IgD-negative memory B cell (primary cell): Measurements from ENCODE around the gene PLCH2. TPM values are rescaled to one million over a fixed set of nuclear protein-coding genes. Genes with fewer than 3 reads are reported as not detected.
A peak's percentile ranks its signal among the peaks of the same experiment; 100 is the strongest.

Experiments used
- H3K27ac Mint-ChIP-seq, 3 donors: one replicate each; pipeline ENCODE4 v1.8.0; 2020 to 2022; ENCODE audit warnings: mild to moderate bottlenecking in 3 of 3, mixed read lengths in 3 of 3, moderate library complexity in 1 of 3
- H3K27me3 Mint-ChIP-seq: one replicate; pipeline ENCODE4 v1.8.0; 2021; ENCODE audit warnings: mixed read lengths
- H3K36me3 Mint-ChIP-seq: one replicate; pipeline ENCODE4 v1.8.0; 2020; ENCODE audit warnings: mild to moderate bottlenecking, mixed read lengths
- H3K4me1 Mint-ChIP-seq, 3 donors: one replicate each; pipeline ENCODE4 v1.8.0; 2020 to 2022; ENCODE audit warnings: mixed read lengths in 3 of 3, mild to moderate bottlenecking in 1 of 3
- H3K4me3 Mint-ChIP-seq, 4 donors: one replicate each; pipeline ENCODE4 v1.8.0; 2020 to 2022; ENCODE audit warnings: mild to moderate bottlenecking in 4 of 4, mixed read lengths in 4 of 4, moderate library complexity in 3 of 4
- H3K9me3 Mint-ChIP-seq, 3 donors: one replicate each; pipeline ENCODE4 v1.8.0; 2020 to 2021; ENCODE audit warnings: mixed read lengths in 3 of 3, mild to moderate bottlenecking in 1 of 3
- polyA plus RNA-seq: library from polyadenylated mRNA; unstranded; fragments of 300-500 nt; fragmentation: Illumina TruSeq; gene quantifications from one replicate; pipeline ENCODE4 v1.2.3, GENCODE V29; 2021

PLCH2 gene
- polyA plus RNA-seq, 1 donor from 2014 or later = 0.66 TPM

GRCh38 chr1:2488688-2489087 lies 12.6 kb downstream of the PLCH2 start:
- H3K4me3 Mint-ChIP-seq = no peak overlapping the region
- H3K27ac Mint-ChIP-seq = no peak overlapping the region
- peaks cover 2% of the 10 kb centered on the region for H3K36me3 Mint-ChIP-seq

DNA sequence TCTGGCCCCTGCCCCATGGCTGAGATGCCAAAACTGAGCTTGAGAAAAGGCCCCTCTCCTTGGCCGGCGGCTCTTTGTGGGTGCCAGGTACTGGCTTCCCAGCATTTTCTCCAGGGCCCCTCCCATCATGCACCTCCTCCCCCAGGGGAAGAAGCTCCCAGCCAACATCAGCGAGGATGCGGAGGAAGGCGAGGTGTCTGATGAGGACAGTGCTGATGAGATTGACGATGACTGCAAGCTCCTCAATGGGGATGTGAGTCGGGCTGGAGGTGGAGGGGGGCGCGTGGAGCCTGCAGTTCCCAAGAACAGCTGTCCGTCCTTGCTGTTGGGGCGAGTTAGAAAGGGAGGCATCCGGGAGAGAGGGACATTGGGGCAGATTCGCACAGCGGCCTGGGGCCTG lies 13.5 kb downstream of the PLCH2 start:
- Mint-ChIP-seq H3K4me1 (peaks cover 7 to 15% (median 9%) of the 10 kb centered on the region in 3 donors), H3K36me3 (peaks cover 2% of the 10 kb centered on the region), H3K4me3 (no peak overlapping the region), H3K27me3 (no peaks in the 10 kb centered on the region), H3K27ac (no peak overlapping the region), H3K9me3 (peaks cover 0 to 16% (median 10%) of the 10 kb centered on the region in 3 donors)

More at GRCh38 chr1:2488688-2489087, 12.6 kb downstream of the PLCH2 start:
- Mint-ChIP-seq H3K27me3 (no peaks in the 10 kb centered on the region), H3K9me3 (peaks cover 0 to 16% (median 10%) of the 10 kb centered on the region in 3 donors), H3K4me1 (peaks cover 0 to 8% (median 5%) of the 10 kb centered on the region in 3 donors)

DNA sequence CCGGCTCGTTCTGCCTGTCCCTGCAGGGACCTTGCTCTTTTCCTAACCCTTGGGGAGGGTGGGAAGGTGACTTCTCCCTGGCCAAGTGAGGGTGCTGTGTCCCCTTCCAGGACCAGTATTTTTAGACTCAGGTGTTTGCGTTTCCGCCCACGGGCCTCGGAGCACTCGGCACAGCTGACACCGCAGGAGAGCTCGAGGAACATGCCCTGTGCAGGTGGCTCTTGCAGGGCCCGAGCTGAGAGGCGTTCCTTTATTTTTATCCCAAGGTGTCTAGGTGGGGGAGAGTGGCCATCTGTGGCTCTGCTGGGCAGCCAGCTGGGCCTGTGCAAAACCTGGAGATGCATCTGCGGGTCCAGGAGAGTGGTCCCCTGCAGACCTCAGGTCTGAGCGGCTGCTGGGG lies 16.0 kb downstream of the PLCH2 start:
- Mint-ChIP-seq H3K9me3 (peaks cover 0 to 16% (median 10%) of the 10 kb centered on the region in 3 donors), H3K36me3 (peaks cover 2% of the 10 kb centered on the region), H3K27ac (peak overlapping the region in 1 of 3 donors; percentile 50), H3K4me3 (peak overlapping the region in 1 of 4 donors; percentile 43), H3K27me3 (no peaks in the 10 kb centered on the region), H3K4me1 (peaks cover 14 to 24% (median 22%) of the 10 kb centered on the region in 3 donors)

- H3K27me3 Mint-ChIP-seq = no peaks in the 10 kb centered on the region
- peak overlapping the region in 1 of 3 donors; percentile 23 for H3K27ac Mint-ChIP-seq
- peak overlapping the region in 1 of 4 donors; percentile 49 for H3K4me3 Mint-ChIP-seq
- peaks cover 18 to 31% (median 27%) of the 10 kb centered on the region in 3 donors for H3K4me1 Mint-ChIP-seq
- peaks cover 2% of the 10 kb centered on the region for H3K36me3 Mint-ChIP-seq
- peaks cover 0 to 10% (median 7%) of the 10 kb centered on the region in 3 donors for H3K9me3 Mint-ChIP-seq
Measured at GRCh38 chr1:2493218-2493617, 17.1 kb downstream of the PLCH2 start.

GRCh38 chr1:2493691-2494322 lies 17.7 kb downstream of the PLCH2 start:
- Mint-ChIP-seq H3K9me3 (peaks cover 0 to 5% (median 1%) of the 10 kb centered on the region in 3 donors), H3K27me3 (no peaks in the 10 kb centered on the region), H3K27ac (peak overlapping the region in 2 of 3 donors; percentile 56 to 59), H3K36me3 (peaks cover 2% of the 10 kb centered on the region), H3K4me3 (peak overlapping the region in 2 of 4 donors; percentile 61 to 87), H3K4me1 (peaks cover 18 to 31% (median 27%) of the 10 kb centered on the region in 3 donors)

- peak overlapping the region in 2 of 3 donors; percentile 56 to 59 for H3K27ac Mint-ChIP-seq
- peaks cover 18 to 34% (median 29%) of the 10 kb centered on the region in 3 donors for H3K4me1 Mint-ChIP-seq
- peaks cover 2% of the 10 kb centered on the region for H3K36me3 Mint-ChIP-seq
- H3K27me3 Mint-ChIP-seq = no peaks in the 10 kb centered on the region
- H3K9me3 Mint-ChIP-seq = no peaks in the 10 kb centered on the region
- peak overlapping the region in 2 of 4 donors; percentile 61 to 78 for H3K4me3 Mint-ChIP-seq
Measured at GRCh38 chr1:2494323-2494693, 18.2 kb downstream of the PLCH2 start.

GRCh38 chr1:2495026-2495425 lies 18.9 kb downstream of the PLCH2 start:
- Mint-ChIP-seq H3K36me3 (no peaks in the 10 kb centered on the region), H3K9me3 (no peaks in the 10 kb centered on the region), H3K27me3 (no peaks in the 10 kb centered on the region), H3K4me1 (peaks cover 18 to 40% (median 31%) of the 10 kb centered on the region in 3 donors), H3K27ac (no peak overlapping the region), H3K4me3 (no peak overlapping the region)

DNA sequence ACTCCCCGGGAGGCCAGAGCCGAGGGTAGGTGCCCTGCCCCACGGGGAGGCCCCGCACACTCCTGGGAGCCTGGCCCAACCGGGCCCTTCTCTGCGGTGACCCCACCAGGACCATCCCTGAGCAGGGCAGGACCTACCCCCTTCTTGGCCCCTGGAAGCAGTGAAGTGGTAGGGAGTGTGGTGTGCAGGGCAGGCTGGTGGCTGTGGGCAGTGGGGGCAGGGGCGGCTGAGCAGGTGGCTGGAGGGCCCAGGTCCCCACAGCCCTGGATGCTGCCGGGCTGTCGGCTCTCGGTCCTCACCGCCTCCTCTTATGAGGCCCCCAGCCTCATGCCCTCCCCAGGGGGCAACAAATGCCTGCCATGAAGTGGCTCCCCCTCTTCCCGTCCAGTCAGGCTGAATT lies 19.5 kb downstream of the PLCH2 start:
- Mint-ChIP-seq H3K4me1 (peaks cover 23 to 45% (median 34%) of the 10 kb centered on the region in 3 donors), H3K27ac (peak overlapping the region in 2 of 3 donors; percentile 85 to 88)

DNA sequence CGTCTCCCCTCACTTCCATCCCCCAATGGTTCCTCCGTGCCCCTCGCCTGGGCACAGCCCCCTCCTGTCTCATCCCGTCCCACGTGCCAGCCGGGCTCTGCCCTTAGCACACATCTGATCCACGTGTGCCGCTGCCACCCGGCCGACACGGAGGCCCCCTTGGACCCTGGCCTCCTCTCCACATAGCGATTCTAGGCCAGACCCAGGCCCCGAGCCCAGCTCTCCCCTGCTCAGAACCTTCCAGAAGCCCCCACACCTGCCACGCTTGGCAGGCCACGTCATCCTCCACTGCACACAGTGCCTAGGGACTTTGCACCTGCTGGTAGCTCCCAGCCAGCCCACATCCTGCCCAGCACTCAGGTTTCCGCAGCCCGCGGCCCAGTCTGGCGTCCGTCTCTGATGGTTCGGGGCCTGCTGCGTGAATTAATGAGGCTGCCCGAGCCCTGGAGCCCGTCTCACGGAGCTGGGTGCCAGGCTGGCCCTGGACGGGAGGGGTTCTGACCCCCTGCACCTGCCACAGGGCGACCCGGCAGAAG lies 20.1 kb downstream of the PLCH2 start:
- Mint-ChIP-seq H3K9me3 (no peaks in the 10 kb centered on the region), H3K4me3 (peak overlapping the region in 2 of 4 donors; percentile 76 to 82), H3K4me1 (peaks cover 23 to 45% (median 34%) of the 10 kb centered on the region in 3 donors), H3K27ac (peak overlapping the region; percentile 63 to 88 (median 85)), H3K36me3 (no peaks in the 10 kb centered on the region), H3K27me3 (no peaks in the 10 kb centered on the region)

More for the DNA sequence above, 19.5 kb downstream of the PLCH2 start:
- H3K9me3 Mint-ChIP-seq = no peaks in the 10 kb centered on the region
- no peaks in the 10 kb centered on the region for H3K27me3 Mint-ChIP-seq
- peak overlapping the region in 1 of 4 donors; percentile 47 for H3K4me3 Mint-ChIP-seq
- no peaks in the 10 kb centered on the region for H3K36me3 Mint-ChIP-seq

DNA sequence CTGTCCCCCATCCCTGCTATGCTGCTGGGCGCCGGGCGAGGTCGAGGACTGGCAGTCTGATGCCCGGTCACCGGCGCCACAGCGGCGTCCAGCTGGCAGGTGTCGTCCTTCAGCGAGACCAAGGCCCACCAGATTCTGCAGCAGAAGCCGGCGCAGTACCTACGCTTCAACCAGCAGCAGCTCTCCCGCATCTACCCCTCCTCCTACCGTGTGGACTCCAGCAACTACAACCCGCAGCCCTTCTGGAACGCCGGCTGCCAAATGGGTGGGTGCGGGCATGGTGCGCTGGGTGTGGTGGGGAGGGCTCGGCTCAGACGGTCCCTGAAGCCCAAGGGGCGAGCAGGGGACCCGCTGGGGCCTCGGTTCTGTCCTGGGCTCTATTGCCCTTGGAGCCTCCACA lies 20.7 kb downstream of the PLCH2 start:
- Mint-ChIP-seq H3K4me3 (peak overlapping the region in 3 of 4 donors; percentile 22 to 82 (median 40)), H3K9me3 (no peaks in the 10 kb centered on the region), H3K4me1 (peaks cover 23 to 45% (median 34%) of the 10 kb centered on the region in 3 donors), H3K27ac (peak overlapping the region in 2 of 3 donors; percentile 23 to 85), H3K27me3 (no peaks in the 10 kb centered on the region), H3K36me3 (no peaks in the 10 kb centered on the region)

DNA sequence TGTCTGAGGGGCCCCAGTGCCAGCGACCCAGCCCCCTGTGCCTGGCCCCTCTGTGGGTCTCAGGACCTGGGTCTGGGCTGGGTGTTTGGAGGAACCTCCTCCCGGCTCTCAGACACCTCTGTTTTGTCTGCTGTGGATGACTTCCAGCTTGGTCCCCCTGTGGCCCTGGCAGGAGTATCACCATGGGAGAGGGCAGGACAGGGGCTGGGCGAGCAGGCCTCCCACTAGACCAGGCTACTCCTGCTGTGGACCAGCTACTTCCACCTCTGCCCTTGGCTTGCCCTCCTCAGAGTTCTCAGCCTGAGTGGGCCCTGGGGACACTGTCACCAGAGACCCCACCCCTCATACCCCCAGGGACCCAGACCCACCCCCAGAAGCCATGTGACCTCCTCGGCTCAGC lies 21.8 kb downstream of the PLCH2 start:
- Mint-ChIP-seq H3K27ac (peak overlapping the region in 2 of 3 donors; percentile 57 to 79), H3K9me3 (no peaks in the 10 kb centered on the region), H3K27me3 (no peaks in the 10 kb centered on the region), H3K4me1 (peaks cover 23 to 43% (median 34%) of the 10 kb centered on the region in 3 donors), H3K4me3 (peak overlapping the region in 2 of 4 donors; percentile 39 to 84), H3K36me3 (no peaks in the 10 kb centered on the region)

GRCh38 chr1:2498648-2499047 lies 22.6 kb downstream of the PLCH2 start:
- no peak overlapping the region for H3K4me3 Mint-ChIP-seq
- no peak overlapping the region for H3K27ac Mint-ChIP-seq
- no peaks in the 10 kb centered on the region for H3K36me3 Mint-ChIP-seq
- no peaks in the 10 kb centered on the region for H3K9me3 Mint-ChIP-seq
- H3K4me1 Mint-ChIP-seq = peaks cover 23 to 37% (median 33%) of the 10 kb centered on the region in 3 donors
- no peaks in the 10 kb centered on the region for H3K27me3 Mint-ChIP-seq

GRCh38 chr1:2499260-2499659 lies 23.2 kb downstream of the PLCH2 start:
- Mint-ChIP-seq H3K27me3 (no peaks in the 10 kb centered on the region), H3K4me3 (no peak overlapping the region), H3K36me3 (no peaks in the 10 kb centered on the region), H3K4me1 (peaks cover 18 to 31% (median 27%) of the 10 kb centered on the region in 3 donors), H3K9me3 (no peaks in the 10 kb centered on the region), H3K27ac (peak overlapping the region in 1 of 3 donors; percentile 80)

DNA sequence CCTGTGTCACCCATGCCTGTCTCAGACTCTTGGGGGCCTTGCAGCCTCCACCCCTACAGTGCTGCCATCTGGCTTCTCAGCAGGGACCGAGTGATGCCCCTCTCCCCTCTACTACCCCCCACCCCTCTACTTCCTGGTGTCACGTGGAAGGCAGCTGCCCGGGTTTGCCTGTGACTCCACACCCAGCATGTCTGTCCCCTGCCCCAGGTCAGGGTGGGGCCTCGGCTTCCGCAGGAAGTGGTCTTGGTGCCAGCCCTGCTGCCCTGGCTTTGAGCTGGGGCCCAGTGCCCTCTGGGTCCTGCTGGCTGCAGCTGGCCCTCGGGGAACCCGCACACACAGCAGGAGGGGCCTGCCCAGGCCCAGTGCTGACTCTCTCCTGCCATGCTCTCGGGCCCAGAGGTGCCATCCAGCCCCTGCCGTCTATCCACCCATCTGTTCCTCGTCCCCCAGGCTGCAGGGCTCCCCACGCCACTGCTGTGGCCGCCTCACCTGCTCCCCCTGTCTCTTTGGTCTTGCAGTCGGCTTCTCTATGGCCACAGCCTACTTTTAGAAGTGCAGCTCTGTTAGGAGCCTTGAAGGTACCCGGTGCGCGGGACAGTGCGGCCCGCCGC lies 24.0 kb downstream of the PLCH2 start:
- Mint-ChIP-seq H3K4me1 (peaks cover 17 to 30% (median 25%) of the 10 kb centered on the region in 3 donors), H3K27ac (peak overlapping the region in 2 of 3 donors; percentile 3 to 18), H3K36me3 (no peaks in the 10 kb centered on the region), H3K27me3 (no peaks in the 10 kb centered on the region), H3K9me3 (no peaks in the 10 kb centered on the region), H3K4me3 (peak overlapping the region in 2 of 4 donors; percentile 85 to 88)
